NK-92 treated with Interleukin-12 subunit alpha and Interleukin-12 subunit beta, amount 100 ng/mL, for 24 hours (cell line): ENCODE measurements around the gene SERPINA5.

ENCODE experiments used
- DNase-seq: peaks from one replicate; lab custom pipeline; 2025; lab: John Stamatoyannopoulos, UW

SERPINA5 gene

GRCh38 chr14:94581127-94581999 is at the start of gene SERPINA5:
Gene SERPINA5, plus strand, starts transcription at chr14:94581426. Its CDS starts 5,937 bp downstream, at chr14:94587363.
- no peak for DNase-seq

GRCh38 chr14:94532447-94532846 is 48.8 kb upstream of the SERPINA5 start:
- no peak for DNase-seq

- no peak for DNase-seq
These were observed 45.7 kb upstream of the SERPINA5 start for GRCh38 chr14:94535506-94535905.

GRCh38 chr14:94536836-94537235 is 44.4 kb upstream of the SERPINA5 start:
- no peak for DNase-seq

GRCh38 chr14:94538070-94538740 is 43.0 kb upstream of the SERPINA5 start:
- DNase-seq = no peak

GRCh38 chr14:94539181-94539580 is 42.0 kb upstream of the SERPINA5 start:
- no peak for DNase-seq

GRCh38 chr14:94540031-94540794 is 41.0 kb upstream of the SERPINA5 start:
- no peak for DNase-seq

GRCh38 chr14:94541234-94541975 is 39.8 kb upstream of the SERPINA5 start:
- DNase-seq = no peak

GRCh38 chr14:94542111-94542810 is 39.0 kb upstream of the SERPINA5 start:
- no peak for DNase-seq

- no peak for DNase-seq
These were observed 38.3 kb upstream of the SERPINA5 start for GRCh38 chr14:94542811-94543440.

- DNase-seq = no peak
These were observed 37.6 kb upstream of the SERPINA5 start for GRCh38 chr14:94543449-94544124.

- no peak for DNase-seq
These were observed 36.5 kb upstream of the SERPINA5 start for GRCh38 chr14:94544726-94545125.

GRCh38 chr14:94545131-94545841 is 35.9 kb upstream of the SERPINA5 start:
- no peak for DNase-seq

GRCh38 chr14:94547151-94547680 is 34.0 kb upstream of the SERPINA5 start:
- DNase-seq = no peak

GRCh38 chr14:94547726-94548125 is 33.5 kb upstream of the SERPINA5 start:
- no peak for DNase-seq

- no peak for DNase-seq
These were observed 32.9 kb upstream of the SERPINA5 start for GRCh38 chr14:94548131-94548998.

GRCh38 chr14:94548999-94549985 is 31.9 kb upstream of the SERPINA5 start:
- peak; percentile 22 for DNase-seq
